AG04450 (cell line): ENCODE results near the gene SPRR2G. TPM values are rescaled to one million over a fixed set of nuclear protein-coding genes. Genes with fewer than 3 reads are reported as not detected.
"Not testable (repeated sequence)": the region's sequence is repeated elsewhere in the genome, so short reads cannot be mapped to it uniquely, and the experiment has no call there.

Experiments used
- CTCF ChIA-PET: fragments of 300-600, 350-600 bp; formaldehyde crosslinking; extraction: SDS; loops from one replicate; lab custom pipeline; 2022; ENCODE audit warnings: antibody characterized with exemption, inconsistent platforms; lab: Charles Lee
- POLR2A ChIA-PET: fragments of 350-600 bp; formaldehyde crosslinking; extraction: SDS; loops from one replicate; lab custom pipeline; 2021; ENCODE audit warnings: antibody characterized with exemption, inconsistent platforms; lab: Yijun Ruan, JAX
- DNase-seq: peaks from one replicate; pipeline ENCODE4 v3.0.0-alpha.2; 2011; ENCODE audit warnings: low read depth, low spot score
- H3K27ac ChIP-seq: one replicate; pipeline ENCODE4 v1.5.1; 2012; ENCODE audit warnings: low read depth, low read length, control low read depth
- H3K27me3 ChIP-seq: one replicate; pipeline ENCODE4 v1.6.0; 2012; ENCODE audit warnings: low read length; ENCODE audit not compliant: control insufficient read depth, insufficient read depth
- H3K4me3 ChIP-seq: 2 replicates; pipeline ENCODE4 v1.5.1; 2011; ENCODE audit warnings: mild to moderate bottlenecking, low read depth, low read length, control low read depth
- H3K9me3 ChIP-seq: 2 replicates; pipeline ENCODE4 v1.5.1; 2012; ENCODE audit warnings: low read length; ENCODE audit not compliant: control insufficient read depth, insufficient read depth
- polyA plus RNA-seq: library from polyadenylated mRNA; depleted of rRNA; stranded (reverse); fragments of >200 nt; gene quantifications from 2 replicates; pipeline ENCODE4 v1.2.3, GENCODE V29; 2011
- TF ChIP-seq, protein P1 (sequence below): IDR thresholded peaks from 2 replicates; pipeline ENCODE4 v1.5.1; 2011; ENCODE audit warnings: low read depth, low read length, control low read depth, inconsistent platforms

Gene SPRR2G
- polyA plus RNA-seq, 1 experiment, result not detected

- Histone ChIP-seq H3K9me3 (no peaks in the 10 kb centered on the region), H3K27me3 (no peaks in the 10 kb centered on the region), H3K27ac (no peak overlapping the region), H3K4me3 (no peak overlapping the region)
- no peak for DNase-seq
- TF ChIP-seq, protein P1, sequence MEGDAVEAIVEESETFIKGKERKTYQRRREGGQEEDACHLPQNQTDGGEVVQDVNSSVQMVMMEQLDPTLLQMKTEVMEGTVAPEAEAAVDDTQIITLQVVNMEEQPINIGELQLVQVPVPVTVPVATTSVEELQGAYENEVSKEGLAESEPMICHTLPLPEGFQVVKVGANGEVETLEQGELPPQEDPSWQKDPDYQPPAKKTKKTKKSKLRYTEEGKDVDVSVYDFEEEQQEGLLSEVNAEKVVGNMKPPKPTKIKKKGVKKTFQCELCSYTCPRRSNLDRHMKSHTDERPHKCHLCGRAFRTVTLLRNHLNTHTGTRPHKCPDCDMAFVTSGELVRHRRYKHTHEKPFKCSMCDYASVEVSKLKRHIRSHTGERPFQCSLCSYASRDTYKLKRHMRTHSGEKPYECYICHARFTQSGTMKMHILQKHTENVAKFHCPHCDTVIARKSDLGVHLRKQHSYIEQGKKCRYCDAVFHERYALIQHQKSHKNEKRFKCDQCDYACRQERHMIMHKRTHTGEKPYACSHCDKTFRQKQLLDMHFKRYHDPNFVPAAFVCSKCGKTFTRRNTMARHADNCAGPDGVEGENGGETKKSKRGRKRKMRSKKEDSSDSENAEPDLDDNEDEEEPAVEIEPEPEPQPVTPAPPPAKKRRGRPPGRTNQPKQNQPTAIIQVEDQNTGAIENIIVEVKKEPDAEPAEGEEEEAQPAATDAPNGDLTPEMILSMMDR, result no peak
- ChIA-PET CTCF (no interaction called here), POLR2A (no interaction called here)
Observed at GRCh38 chr1:153127296-153127695, 23.4 kb downstream of the SPRR2G start.

DNA sequence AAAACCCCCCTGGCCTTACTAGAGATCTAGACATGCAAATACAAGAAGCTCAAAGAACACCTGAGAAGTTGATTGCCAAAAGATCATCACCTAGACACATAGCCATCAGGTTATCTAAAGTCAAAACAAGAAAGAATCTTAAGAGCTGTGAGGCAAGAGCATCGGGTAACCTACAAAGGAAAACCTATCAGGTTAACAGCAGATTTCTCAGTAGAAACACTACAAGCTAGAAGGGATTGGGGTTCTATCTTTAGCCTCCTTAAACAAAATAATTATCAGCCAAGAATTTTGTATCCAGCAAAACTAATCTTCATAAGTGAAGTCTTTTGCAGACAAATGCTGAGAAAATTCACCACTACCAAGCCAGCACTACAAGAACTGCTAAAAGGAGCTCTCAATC, 25.2 kb downstream of the SPRR2G start:
- ChIA-PET CTCF (no interaction called here), POLR2A (no interaction called here)
- H3K27me3 ChIP-seq, result no peaks in the 10 kb centered on the region
- no peak overlapping the region for H3K4me3 ChIP-seq
- no peak for DNase-seq
- H3K9me3 ChIP-seq, result no peaks in the 10 kb centered on the region
- TF ChIP-seq, protein P1, result no peak
- no peak overlapping the region for H3K27ac ChIP-seq

DNA sequence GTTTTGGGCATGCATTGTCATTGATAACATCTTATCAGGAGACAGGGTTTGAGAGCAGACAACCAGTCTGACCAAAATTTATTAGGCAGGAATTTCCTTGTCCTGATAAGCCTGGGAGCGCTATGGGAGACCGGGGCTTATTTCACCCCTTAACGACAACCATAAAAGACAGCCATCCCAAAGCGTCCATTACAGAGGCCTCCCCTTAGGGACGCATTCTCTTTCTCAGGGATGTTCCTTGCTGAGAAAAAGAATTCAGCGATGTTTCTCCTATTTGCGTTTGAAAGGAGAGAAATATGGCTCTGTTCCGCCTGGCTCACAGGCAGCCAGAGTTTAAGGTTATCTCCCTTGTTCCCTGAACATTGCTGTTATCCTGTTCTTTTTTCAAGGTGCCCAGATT, 26.9 kb downstream of the SPRR2G start:
- POLR2A ChIA-PET, H3K9me3 ChIP-seq, H3K27ac ChIP-seq, H3K4me3 ChIP-seq, DNase-seq, CTCF ChIA-PET, H3K27me3 ChIP-seq: not testable (repeated sequence)

GRCh38 chr1:153122831-153123421, 27.8 kb downstream of the SPRR2G start:
- no peaks in the 10 kb centered on the region for H3K9me3 ChIP-seq
- H3K27ac ChIP-seq, result no peak overlapping the region
- ChIA-PET POLR2A (no interaction called here), CTCF (interaction anchor here (0.8 kb wide), 1 partner anchor 100 kb away, joined by 3 read pairs; no protein-coding TSS in a partner anchor)
- no peak for DNase-seq
- no peaks in the 10 kb centered on the region for H3K27me3 ChIP-seq
- H3K4me3 ChIP-seq, result no peak overlapping the region
- TF ChIP-seq, protein P1, result no peak

GRCh38 chr1:153120945-153121344, 29.7 kb downstream of the SPRR2G start:
- H3K4me3 ChIP-seq, result no peak overlapping the region
- ChIA-PET CTCF (no interaction called here), POLR2A (no interaction called here)
- no peaks in the 10 kb centered on the region for H3K27me3 ChIP-seq
- no peak overlapping the region for H3K27ac ChIP-seq
- TF ChIP-seq, protein P1, result no peak
- DNase-seq, result no peak
- H3K9me3 ChIP-seq, result no peaks in the 10 kb centered on the region
